ENCODE measurements around the gene SENP7. TPM values are rescaled to one million over a fixed set of nuclear protein-coding genes. Genes with fewer than 3 reads are reported as not detected.
"Not testable (repeated sequence)": the region's sequence is repeated elsewhere in the genome, so short reads cannot be mapped to it uniquely, and the experiment has no call there.

Gene SENP7
- total RNA-seq, 1 donor from 2014 or later = 20.0 TPM

DNA sequence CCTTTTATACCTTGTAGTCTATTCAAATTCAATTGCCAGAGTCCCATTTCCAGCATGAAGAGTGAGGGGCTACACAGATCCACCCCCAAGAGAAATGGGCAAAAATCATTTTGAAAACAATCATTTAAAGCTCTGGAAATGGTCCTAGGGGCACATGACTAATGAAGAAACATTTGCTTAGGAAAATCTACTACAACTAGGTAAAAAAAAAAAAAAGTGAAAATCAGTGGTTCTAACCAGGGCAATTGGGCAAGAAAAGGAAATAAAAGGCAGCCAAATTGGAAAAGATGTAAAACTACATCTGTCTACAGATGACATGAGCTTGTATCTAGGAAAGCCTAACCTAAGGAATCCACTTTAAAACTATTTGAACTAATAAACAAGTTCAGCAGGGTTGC is 202.0 kb downstream of the SENP7 start:
- H3K27ac ChIP-seq = no peak overlapping the region
- H3K4me1 ChIP-seq = no peaks in the 10 kb centered on the region
- no peak overlapping the region for H3K4me3 ChIP-seq
- intact Hi-C loops (cut with DNase I) = no loop called here
- no peaks in the 10 kb centered on the region for H3K27me3 ChIP-seq
- ATAC-seq (no peak), DNase-seq (no peak)
- peaks cover 7% of the 10 kb centered on the region for H3K9me3 ChIP-seq
- TF ChIP-seq, protein P1, sequence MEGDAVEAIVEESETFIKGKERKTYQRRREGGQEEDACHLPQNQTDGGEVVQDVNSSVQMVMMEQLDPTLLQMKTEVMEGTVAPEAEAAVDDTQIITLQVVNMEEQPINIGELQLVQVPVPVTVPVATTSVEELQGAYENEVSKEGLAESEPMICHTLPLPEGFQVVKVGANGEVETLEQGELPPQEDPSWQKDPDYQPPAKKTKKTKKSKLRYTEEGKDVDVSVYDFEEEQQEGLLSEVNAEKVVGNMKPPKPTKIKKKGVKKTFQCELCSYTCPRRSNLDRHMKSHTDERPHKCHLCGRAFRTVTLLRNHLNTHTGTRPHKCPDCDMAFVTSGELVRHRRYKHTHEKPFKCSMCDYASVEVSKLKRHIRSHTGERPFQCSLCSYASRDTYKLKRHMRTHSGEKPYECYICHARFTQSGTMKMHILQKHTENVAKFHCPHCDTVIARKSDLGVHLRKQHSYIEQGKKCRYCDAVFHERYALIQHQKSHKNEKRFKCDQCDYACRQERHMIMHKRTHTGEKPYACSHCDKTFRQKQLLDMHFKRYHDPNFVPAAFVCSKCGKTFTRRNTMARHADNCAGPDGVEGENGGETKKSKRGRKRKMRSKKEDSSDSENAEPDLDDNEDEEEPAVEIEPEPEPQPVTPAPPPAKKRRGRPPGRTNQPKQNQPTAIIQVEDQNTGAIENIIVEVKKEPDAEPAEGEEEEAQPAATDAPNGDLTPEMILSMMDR (IDR thresholded peaks at IDR 0.05) = no peak
- H3K36me3 ChIP-seq = no peaks in the 10 kb centered on the region

DNA sequence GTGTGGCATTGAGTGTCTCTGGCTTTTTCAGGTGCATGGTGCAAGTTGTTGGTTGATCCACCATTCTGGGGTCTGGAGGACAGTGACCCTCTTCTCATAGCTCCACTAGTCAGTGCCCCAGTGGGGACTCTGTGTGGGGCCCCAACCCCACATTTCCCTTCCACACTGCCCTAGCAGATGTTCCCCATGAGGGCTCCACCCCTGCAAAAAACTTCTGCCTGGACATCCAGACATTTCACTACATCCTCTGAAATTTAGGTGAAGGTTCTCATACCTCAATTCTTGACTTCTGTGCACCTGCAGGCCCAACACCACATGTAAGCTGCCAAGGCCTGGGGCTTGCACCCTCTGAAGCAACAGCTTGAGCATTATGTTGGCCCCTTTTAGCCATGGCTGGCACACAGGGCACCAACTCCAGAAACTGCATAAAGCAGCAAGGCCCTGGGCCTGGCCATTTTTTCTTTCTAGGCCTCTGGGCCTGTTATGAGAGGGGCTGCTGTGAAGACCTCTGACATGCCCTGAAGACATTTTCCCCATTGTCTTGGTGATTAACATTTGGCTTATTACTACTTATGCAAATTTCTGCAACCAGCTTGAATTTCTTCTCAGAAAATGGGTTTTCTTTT is 204.8 kb downstream of the SENP7 start:
- H3K4me1 ChIP-seq; intact Hi-C loops (cut with DNase I); H3K27me3 ChIP-seq; H3K36me3 ChIP-seq; DNase-seq; H3K27ac ChIP-seq; ATAC-seq; H3K9me3 ChIP-seq; H3K4me3 ChIP-seq: not testable (repeated sequence)

DNA sequence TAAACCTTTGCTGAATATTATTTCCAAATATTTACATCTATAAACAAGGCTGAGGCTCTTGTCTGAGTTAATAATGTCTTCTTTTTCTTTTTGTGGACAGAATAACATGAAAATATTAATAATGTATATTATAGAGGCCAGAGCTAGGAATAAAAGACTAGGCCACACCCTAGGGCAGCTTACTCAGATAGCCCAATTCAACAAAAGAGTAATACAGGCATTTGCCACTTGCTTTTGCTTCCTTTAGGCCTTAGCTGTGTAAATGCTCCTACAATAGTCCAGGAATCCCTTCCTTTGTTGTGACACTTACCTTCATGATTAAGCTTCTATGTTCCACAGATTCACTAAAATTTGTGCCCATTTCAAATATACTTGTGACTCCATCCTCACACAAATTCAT is 209.2 kb downstream of the SENP7 start:
- DNase-seq (no peak), ATAC-seq (no peak)
- H3K36me3 ChIP-seq = no peaks in the 10 kb centered on the region
- H3K27ac ChIP-seq = no peak overlapping the region
- no peaks in the 10 kb centered on the region for H3K27me3 ChIP-seq
- no peak overlapping the region for H3K4me3 ChIP-seq
- H3K9me3 ChIP-seq = peaks cover 6% of the 10 kb centered on the region
- intact Hi-C loops (cut with DNase I) = no loop called here
- TF ChIP-seq, protein P1 (IDR thresholded peaks at IDR 0.05) = no peak
- no peaks in the 10 kb centered on the region for H3K4me1 ChIP-seq

DNA sequence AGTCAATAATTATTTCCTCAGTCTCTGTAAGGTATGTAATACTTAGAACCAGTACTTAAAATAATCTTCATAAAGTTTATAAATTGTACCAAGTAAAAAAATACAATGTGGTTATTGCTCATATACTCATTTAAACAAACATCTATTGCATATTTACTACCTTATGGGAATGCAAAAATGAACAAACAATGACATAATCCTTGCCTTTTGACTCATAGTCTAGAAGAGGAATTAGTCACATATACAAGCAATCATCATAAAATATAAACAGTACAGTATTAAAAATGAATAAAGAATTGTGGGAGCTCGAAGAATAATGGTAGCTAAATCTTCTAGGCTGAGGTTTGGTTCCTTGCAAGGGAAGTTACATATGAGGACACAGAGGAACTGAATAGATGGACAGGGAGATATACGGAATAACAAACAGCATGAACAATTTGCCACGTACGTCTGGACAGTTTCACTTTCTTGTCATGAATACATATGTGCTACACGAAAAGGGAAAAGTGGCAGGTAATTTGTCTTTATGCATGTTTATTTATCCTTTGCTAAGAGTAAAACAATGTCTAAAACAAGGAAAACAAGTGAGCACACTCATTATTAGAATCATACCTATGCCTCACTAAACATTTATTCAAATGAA is 209.8 kb downstream of the SENP7 start:
- intact Hi-C loops (cut with DNase I) = no loop called here
- ATAC-seq = no peak
- no peaks in the 10 kb centered on the region for H3K9me3 ChIP-seq

DNA sequence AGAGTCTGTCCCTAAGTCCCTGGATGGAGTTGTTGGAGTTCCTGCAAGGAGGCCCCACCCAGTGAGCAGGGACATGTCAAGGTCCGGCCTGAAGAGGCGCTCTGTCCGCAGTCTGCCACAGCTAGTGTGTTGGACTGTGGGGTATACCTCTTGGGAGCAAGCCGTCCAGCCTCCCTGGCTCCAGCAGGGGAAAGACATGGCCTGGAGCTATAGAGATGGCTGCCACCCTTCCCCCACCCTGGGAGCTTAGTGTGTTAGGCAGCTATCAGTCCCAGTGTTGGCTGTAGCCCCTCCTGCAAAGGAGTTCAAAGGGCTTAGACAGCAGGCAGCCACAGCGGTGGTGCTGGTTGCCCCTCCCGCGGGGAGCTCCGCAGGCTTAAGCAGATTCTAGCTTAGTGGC is 212.9 kb downstream of the SENP7 start:
- no peak overlapping the region for H3K27ac ChIP-seq
- no peaks in the 10 kb centered on the region for H3K36me3 ChIP-seq
- no peaks in the 10 kb centered on the region for H3K4me1 ChIP-seq
- no peaks in the 10 kb centered on the region for H3K9me3 ChIP-seq
- no peaks in the 10 kb centered on the region for H3K27me3 ChIP-seq
- H3K4me3 ChIP-seq = no peak overlapping the region
- intact Hi-C loops (cut with DNase I) = no loop called here
- TF ChIP-seq, protein P1 (IDR thresholded peaks at IDR 0.05) = no peak
- ATAC-seq (no peak), DNase-seq (peak; percentile 52)

More for the DNA sequence above, 209.8 kb downstream of the SENP7 start:
- DNase-seq = no peak
- Histone ChIP-seq H3K27me3 (no peaks in the 10 kb centered on the region), H3K27ac (no peak overlapping the region), H3K4me3 (no peak overlapping the region), H3K4me1 (no peaks in the 10 kb centered on the region), H3K36me3 (no peaks in the 10 kb centered on the region)
- TF ChIP-seq, protein P1 (IDR thresholded peaks at IDR 0.05) = no peak

DNA sequence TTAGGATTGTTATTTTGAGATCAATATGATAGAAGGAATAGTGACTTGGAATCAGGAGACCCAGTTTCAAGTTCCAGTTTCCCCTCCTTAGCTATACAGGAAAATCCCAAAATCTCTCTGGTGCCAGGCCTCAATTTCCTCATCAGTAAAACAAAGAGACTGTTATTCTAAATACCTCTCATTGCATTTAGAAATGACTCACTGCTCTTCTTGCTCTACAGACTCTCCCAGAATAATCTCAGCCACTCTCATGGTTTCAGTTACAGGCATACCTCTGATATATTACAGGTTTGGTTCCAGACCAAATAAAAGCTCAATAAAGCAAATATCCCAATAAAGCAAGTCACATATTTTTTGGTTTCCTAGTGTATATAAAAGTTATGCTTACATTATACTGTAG is 221.0 kb downstream of the SENP7 start:
- Histone ChIP-seq H3K4me1 (no peaks in the 10 kb centered on the region), H3K9me3 (no peaks in the 10 kb centered on the region), H3K36me3 (no peaks in the 10 kb centered on the region), H3K4me3 (no peak overlapping the region), H3K27me3 (no peaks in the 10 kb centered on the region), H3K27ac (no peak overlapping the region)
- TF ChIP-seq, protein P1 (IDR thresholded peaks at IDR 0.05) = no peak
- ATAC-seq = no peak
- intact Hi-C loops (cut with DNase I) = no loop called here
- no peak for DNase-seq
